ENCODE results near the gene CLEC4M. TPM values are rescaled to one million over a fixed set of nuclear protein-coding genes. Genes with fewer than 3 reads are reported as not detected.

CLEC4M gene
- total RNA-seq, 2 donors from 2014 or later, result not detected

- H3K9me3 ChIP-seq (ENCODE audit: control insufficient read depth, low read length), result no peaks in the 10 kb centered on the region
- Mint-ChIP-seq H3K4me3 (no peak within 1 kb of the TSS), H3K4me1 (no peaks in the 10 kb centered on the region), H3K27ac (no peak within 1 kb of the TSS), H3K27me3 (ENCODE audit: insufficient read depth) (peaks cover 26% of the 10 kb centered on the region), H3K36me3 (ENCODE audit: low read depth) (no peaks in the 10 kb centered on the region), H3K9me3 (peaks cover 13% of the 10 kb centered on the region)
- H3K36me3 ChIP-seq (ENCODE audit: control insufficient read depth, insufficient read depth, low read length), result no peaks in the 10 kb centered on the region
- H3K27me3 ChIP-seq (ENCODE audit: control insufficient read depth, insufficient read depth, low read length, poor library complexity, severe bottlenecking), result no peaks in the 10 kb centered on the region
- 60 to 73% methylated on average over 6 to 7 of the region's 7 CpGs for WGBS, 2 experiments (ENCODE audit: insufficient coverage in 1 of 2, insufficient read length in 1 of 2)
- H3K9ac ChIP-seq (ENCODE audit: extremely low read depth, low read length, poor library complexity, severe bottlenecking), result no peak within 1 kb of the TSS
- TF ChIP-seq CTCF (conservative IDR thresholded peaks at IDR 0.05), result no peak
- H3K4me1 ChIP-seq (ENCODE audit: control insufficient read depth, insufficient read depth, low read length), result no peaks in the 10 kb centered on the region
- no peak within 1 kb of the TSS for H3K4me3 ChIP-seq (ENCODE audit: low read length)
- no peak within 1 kb of the TSS for H3K27ac ChIP-seq (ENCODE audit: low read depth, low read length)
- no peak for DNase-seq
Measured at GRCh38 chr19:7746903-7747884, 15.8 kb upstream of the CLEC4M start, which contains the start of gene CD209. Gene CD209, minus strand, starts transcription at chr19:7747534. Its CDS starts 23 bp downstream, at chr19:7747511.

- Mint-ChIP-seq H3K27ac (no peak overlapping the region), H3K4me3 (no peak overlapping the region)
- H3K27ac ChIP-seq (ENCODE audit: low read depth, low read length), result no peak overlapping the region
Measured at GRCh38 chr19:7748171-7748570, 14.9 kb upstream of the CLEC4M start.

GRCh38 chr19:7748756-7749155 is 14.3 kb upstream of the CLEC4M start:
- Mint-ChIP-seq H3K27me3 (ENCODE audit: insufficient read depth) (peaks cover 25% of the 10 kb centered on the region), H3K4me3 (no peak overlapping the region), H3K36me3 (ENCODE audit: low read depth) (no peaks in the 10 kb centered on the region), H3K4me1 (no peaks in the 10 kb centered on the region), H3K9me3 (peaks cover 19% of the 10 kb centered on the region), H3K27ac (no peak overlapping the region)
- 59 to 70% methylated on average over 2 to 4 of the region's 4 CpGs for WGBS, 2 experiments (ENCODE audit: insufficient coverage in 1 of 2, insufficient read length in 1 of 2)
- peak; percentile 83 for DNase-seq
- Histone ChIP-seq H3K27ac (ENCODE audit: low read depth, low read length) (no peak overlapping the region), H3K27me3 (ENCODE audit: control insufficient read depth, insufficient read depth, low read length, poor library complexity, severe bottlenecking) (no peaks in the 10 kb centered on the region), H3K4me3 (ENCODE audit: low read length) (no peak overlapping the region), H3K36me3 (ENCODE audit: control insufficient read depth, insufficient read depth, low read length) (no peaks in the 10 kb centered on the region), H3K9me3 (ENCODE audit: control insufficient read depth, low read length) (no peaks in the 10 kb centered on the region), H3K9ac (ENCODE audit: extremely low read depth, low read length, poor library complexity, severe bottlenecking) (no peak overlapping the region), H3K4me1 (ENCODE audit: control insufficient read depth, insufficient read depth, low read length) (no peaks in the 10 kb centered on the region)
- TF ChIP-seq CTCF (conservative IDR thresholded peaks at IDR 0.05), result peak; percentile 59

More at GRCh38 chr19:7748171-7748570, 14.9 kb upstream of the CLEC4M start:
- Histone ChIP-seq H3K4me3 (ENCODE audit: low read length) (no peak overlapping the region), H3K36me3 (ENCODE audit: control insufficient read depth, insufficient read depth, low read length) (no peaks in the 10 kb centered on the region), H3K9ac (ENCODE audit: extremely low read depth, low read length, poor library complexity, severe bottlenecking) (no peak overlapping the region), H3K27me3 (ENCODE audit: control insufficient read depth, insufficient read depth, low read length, poor library complexity, severe bottlenecking) (no peaks in the 10 kb centered on the region), H3K9me3 (ENCODE audit: control insufficient read depth, low read length) (no peaks in the 10 kb centered on the region), H3K4me1 (ENCODE audit: control insufficient read depth, insufficient read depth, low read length) (no peaks in the 10 kb centered on the region)
- no peaks in the 10 kb centered on the region for H3K36me3 Mint-ChIP-seq (ENCODE audit: low read depth)
- H3K27me3 Mint-ChIP-seq (ENCODE audit: insufficient read depth), result peaks cover 24% of the 10 kb centered on the region
- peaks cover 15% of the 10 kb centered on the region for H3K9me3 Mint-ChIP-seq
- H3K4me1 Mint-ChIP-seq, result no peaks in the 10 kb centered on the region
- no peak for TF ChIP-seq CTCF (conservative IDR thresholded peaks at IDR 0.05)
- 60 to 67% methylated on average over 2 of the region's 2 CpGs for WGBS, 2 experiments (ENCODE audit: insufficient coverage in 1 of 2, insufficient read length in 1 of 2)
- no peak for DNase-seq

All from endodermal cell (in vitro differentiated cells).